Common myeloid progenitor, CD34-positive (primary cell): ENCODE data around the gene IMMP1L.
"Not testable (repeated sequence)": the region's sequence is repeated elsewhere in the genome, so short reads cannot be mapped to it uniquely, and the experiment has no call there.

Experiments used
- CTCF ChIA-PET: fragments of 350-600 bp; sonication (Branson Sonifier 250); formaldehyde crosslinking; loops from one replicate; lab custom pipeline; 2021; ENCODE audit warnings: antibody characterized with exemption; lab: Charles Lee
- POLR2A ChIA-PET: fragments of 350-600 bp; sonication (Branson Sonifier 250); formaldehyde crosslinking; loops from one replicate; lab custom pipeline; 2021; ENCODE audit warnings: antibody characterized with exemption; lab: Charles Lee
- DNase-seq, 3 donors: peaks; one replicate each; pipeline versions ENCODE4 v3.0.0 to v3.0.0-alpha.2; 2013
- H3K27ac ChIP-seq, 2 experiments: 1 replicate in 1 of 2; 2 replicates in 1 of 2; pipeline ENCODE4 v1.7.0; 2013; ENCODE audit warnings: inconsistent platforms in 2 of 2, low read length in 2 of 2, mild to moderate bottlenecking in 2 of 2, low read depth in 1 of 2, moderate library complexity in 1 of 2; ENCODE audit not compliant: severe bottlenecking in 2 of 2, insufficient read depth in 1 of 2, poor library complexity in 1 of 2
- H3K27me3 ChIP-seq, 5 experiments: replicated peaks in 2 of 5; 1 replicate in 3 of 5; 2 replicates in 2 of 5; pipeline versions ENCODE4 v1.6.1 to v1.7.0; 2013; ENCODE audit warnings: low read length in 4 of 5, mild to moderate bottlenecking in 2 of 5, moderate library complexity in 2 of 5, inconsistent platforms in 1 of 5; ENCODE audit not compliant: insufficient read depth in 5 of 5, control insufficient read depth in 4 of 5
- H3K36me3 ChIP-seq, 4 experiments: 1 replicate in 2 of 4; 2 replicates in 2 of 4; pipeline versions ENCODE4 v1.6.1 to v1.7.0; 2013; ENCODE audit warnings: low read length in 3 of 4, control low read depth in 1 of 4, mild to moderate bottlenecking in 1 of 4; ENCODE audit not compliant: control insufficient read depth in 4 of 4, insufficient read depth in 4 of 4
- H3K4me1 ChIP-seq, 4 experiments: 1 replicate in 3 of 4; 2 replicates in 1 of 4; pipeline versions ENCODE4 v1.6.1 to v1.7.1; 2013; ENCODE audit warnings: low read length in 3 of 4, mild to moderate bottlenecking in 3 of 4, control low read depth in 1 of 4, inconsistent platforms in 1 of 4, moderate library complexity in 1 of 4; ENCODE audit not compliant: control insufficient read depth in 4 of 4, insufficient read depth in 4 of 4; ENCODE audit errors: control extremely low read depth in 1 of 4
- H3K4me3 ChIP-seq, 7 experiments: 1 replicate in 4 of 7; 2 replicates in 3 of 7; pipeline versions ENCODE4 v1.5.1 to v1.7.0; 2013; ENCODE audit warnings: mild to moderate bottlenecking in 7 of 7, low read length in 6 of 7, moderate library complexity in 6 of 7, inconsistent platforms in 2 of 7, low read depth in 2 of 7, control low read depth in 1 of 7; ENCODE audit not compliant: insufficient read depth in 4 of 7, control insufficient read depth in 1 of 7; ENCODE audit errors: extremely low read depth in 1 of 7
- H3K9me3 ChIP-seq, 5 experiments: 1 replicate in 4 of 5; 2 replicates in 1 of 5; pipeline versions ENCODE4 v1.6.1 to v1.7.1; 2013; ENCODE audit warnings: low read length in 4 of 5, mild to moderate bottlenecking in 2 of 5, inconsistent platforms in 1 of 5, low read depth in 1 of 5, moderate library complexity in 1 of 5; ENCODE audit not compliant: control insufficient read depth in 4 of 5, insufficient read depth in 2 of 5; ENCODE audit errors: control extremely low read depth in 1 of 5
- WGBS: methylation state at CpG from one replicate; pipeline ENCODE4 v1.1.5; 2013; ENCODE audit not compliant: insufficient coverage; 5-methylcytosine and 5-hydroxymethylcytosine counted together

Gene IMMP1L

GRCh38 chr11:31529189-31529588 lies 19.8 kb upstream of the IMMP1L start:
- ChIA-PET POLR2A (interaction anchor here (0.6 kb wide), 1 partner anchor 91 kb away, joined by 5 read pairs; no protein-coding TSS in a partner anchor), CTCF (no interaction called here)
- Histone ChIP-seq H3K36me3 (peaks cover 0 to 2% (median 1%) of the 10 kb centered on the region in 4 experiments), H3K27me3 (no peaks in the 10 kb centered on the region), H3K27ac (no peak overlapping the region), H3K9me3 (peaks cover 0 to 2% (median 2%) of the 10 kb centered on the region in 5 experiments), H3K4me1 (no peaks in the 10 kb centered on the region), H3K4me3 (no peak overlapping the region)
- WGBS, result 100% methylated on average over 1 of the region's 2 CpGs
- peak in 1 of 3 donors; percentile 8 for DNase-seq

GRCh38 chr11:31521497-31522150 lies 12.2 kb upstream of the IMMP1L start:
- Histone ChIP-seq H3K9me3 (peaks cover 0 to 5% (median 3%) of the 10 kb centered on the region in 5 experiments), H3K4me1 (no peaks in the 10 kb centered on the region), H3K4me3 (no peak overlapping the region), H3K27me3 (no peaks in the 10 kb centered on the region), H3K27ac (no peak overlapping the region), H3K36me3 (peaks cover 0 to 4% (median 2%) of the 10 kb centered on the region in 4 experiments)
- DNase-seq, result no peak
- POLR2A ChIA-PET, result no interaction called here
- CTCF ChIA-PET, result no interaction called here

- ChIA-PET CTCF (no interaction called here), POLR2A (no interaction called here)
- Histone ChIP-seq H3K36me3 (no peaks in the 10 kb centered on the region), H3K4me3 (no peak overlapping the region), H3K9me3 (no peaks in the 10 kb centered on the region), H3K27ac (no peak overlapping the region), H3K27me3 (no peaks in the 10 kb centered on the region), H3K4me1 (peaks cover 11 to 19% (median 16%) of the 10 kb centered on the region in 4 experiments)
- no peak for DNase-seq
- WGBS, result 100% methylated on average over 1 of the region's 6 CpGs
These were observed 2.7 kb upstream of the IMMP1L start for GRCh38 chr11:31512117-31512516.

GRCh38 chr11:31509051-31509428 lies 382 bp downstream of the IMMP1L start:
- 0% methylated on average over 2 of the region's 8 CpGs for WGBS
- ChIA-PET CTCF (no interaction called here), POLR2A (no interaction called here)
- H3K36me3 ChIP-seq, result peaks cover 0 to 11% (median 5%) of the 10 kb centered on the region in 4 experiments
- peak overlapping the region; percentile 86 to 97 (median 95) for H3K4me3 ChIP-seq
- peak overlapping the region; percentile 86 to 95 for H3K27ac ChIP-seq
- H3K9me3 ChIP-seq, result no peaks in the 10 kb centered on the region
- peak in 2 of 3 donors; percentile 49 to 59 for DNase-seq
- no peaks in the 10 kb centered on the region for H3K27me3 ChIP-seq
- peaks cover 11 to 19% (median 16%) of the 10 kb centered on the region in 4 experiments for H3K4me1 ChIP-seq

- Histone ChIP-seq H3K4me1 (no peaks in the 10 kb centered on the region), H3K36me3 (peaks cover 3 to 18% (median 10%) of the 10 kb centered on the region in 4 experiments), H3K27ac (no peak overlapping the region), H3K4me3 (no peak overlapping the region), H3K9me3 (peaks cover 0 to 1% (median 0%) of the 10 kb centered on the region in 5 experiments), H3K27me3 (no peaks in the 10 kb centered on the region)
- ChIA-PET POLR2A (no interaction called here), CTCF (interaction anchor here (0.9 kb wide), 1 partner anchor 141 kb away, joined by 3 read pairs; no protein-coding TSS in a partner anchor)
- peak in 1 of 3 donors; percentile 2 for DNase-seq
- 100% methylated on average over 1 of the region's 2 CpGs for WGBS
These were observed 8.9 kb downstream of the IMMP1L start for GRCh38 chr11:31500560-31500959.

GRCh38 chr11:31499576-31500178 lies 9.7 kb downstream of the IMMP1L start:
- 100% methylated on average over 1 of the region's 3 CpGs for WGBS
- no peak for DNase-seq
- no peak overlapping the region for H3K4me3 ChIP-seq
- ChIA-PET POLR2A (no interaction called here), CTCF (no interaction called here)
- no peak overlapping the region for H3K27ac ChIP-seq
- peaks cover 3 to 15% (median 13%) of the 10 kb centered on the region in 4 experiments for H3K36me3 ChIP-seq
- H3K27me3 ChIP-seq, result no peaks in the 10 kb centered on the region
- H3K4me1 ChIP-seq, result no peaks in the 10 kb centered on the region
- H3K9me3 ChIP-seq, result peaks cover 0 to 4% (median 0%) of the 10 kb centered on the region in 5 experiments

- H3K9me3 ChIP-seq, CTCF ChIA-PET, H3K27me3 ChIP-seq, H3K4me1 ChIP-seq, DNase-seq, H3K4me3 ChIP-seq, POLR2A ChIA-PET, H3K27ac ChIP-seq: not testable (repeated sequence)
- peaks cover 0 to 10% (median 7%) of the 10 kb centered on the region in 4 experiments for H3K36me3 ChIP-seq
- WGBS, result 98% methylated on average over 4 of the region's 4 CpGs
These were observed 15.7 kb downstream of the IMMP1L start for GRCh38 chr11:31493762-31494161.
